ENCODE measurements around the gene HMGB2.

Gene HMGB2

GRCh38 chr4:173332963-173333657 is 1.0 kb downstream of the HMGB2 start:
- Mint-ChIP-seq H3K27ac (peak overlapping the region; percentile 91 to 98 (median 97)), H3K4me3 (peak overlapping the region; percentile 92 to 94 (median 92)), H3K27me3 (ENCODE audit: low read depth) (no peaks in the 10 kb centered on the region), H3K36me3 (ENCODE audit: low read depth) (peaks cover 31% of the 10 kb centered on the region), H3K4me1 (peaks cover 26% of the 10 kb centered on the region), H3K9me3 (no peaks in the 10 kb centered on the region)
- TF ChIP-seq, protein P1, sequence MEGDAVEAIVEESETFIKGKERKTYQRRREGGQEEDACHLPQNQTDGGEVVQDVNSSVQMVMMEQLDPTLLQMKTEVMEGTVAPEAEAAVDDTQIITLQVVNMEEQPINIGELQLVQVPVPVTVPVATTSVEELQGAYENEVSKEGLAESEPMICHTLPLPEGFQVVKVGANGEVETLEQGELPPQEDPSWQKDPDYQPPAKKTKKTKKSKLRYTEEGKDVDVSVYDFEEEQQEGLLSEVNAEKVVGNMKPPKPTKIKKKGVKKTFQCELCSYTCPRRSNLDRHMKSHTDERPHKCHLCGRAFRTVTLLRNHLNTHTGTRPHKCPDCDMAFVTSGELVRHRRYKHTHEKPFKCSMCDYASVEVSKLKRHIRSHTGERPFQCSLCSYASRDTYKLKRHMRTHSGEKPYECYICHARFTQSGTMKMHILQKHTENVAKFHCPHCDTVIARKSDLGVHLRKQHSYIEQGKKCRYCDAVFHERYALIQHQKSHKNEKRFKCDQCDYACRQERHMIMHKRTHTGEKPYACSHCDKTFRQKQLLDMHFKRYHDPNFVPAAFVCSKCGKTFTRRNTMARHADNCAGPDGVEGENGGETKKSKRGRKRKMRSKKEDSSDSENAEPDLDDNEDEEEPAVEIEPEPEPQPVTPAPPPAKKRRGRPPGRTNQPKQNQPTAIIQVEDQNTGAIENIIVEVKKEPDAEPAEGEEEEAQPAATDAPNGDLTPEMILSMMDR (IDR thresholded peaks at IDR 0.05; ENCODE audit: unreplicated experiment in 3 of 3): no peak

- no peaks in the 10 kb centered on the region for H3K9me3 Mint-ChIP-seq
- H3K4me1 Mint-ChIP-seq: peaks cover 26% of the 10 kb centered on the region
- peaks cover 38% of the 10 kb centered on the region for H3K36me3 Mint-ChIP-seq (ENCODE audit: low read depth)
- H3K27ac Mint-ChIP-seq: no peak overlapping the region
- TF ChIP-seq, protein P1 (IDR thresholded peaks at IDR 0.05; ENCODE audit: unreplicated experiment in 3 of 3): no peak
- H3K27me3 Mint-ChIP-seq (ENCODE audit: low read depth): no peaks in the 10 kb centered on the region
- peak overlapping the region; percentile 92 to 94 (median 92) for H3K4me3 Mint-ChIP-seq
Measured at GRCh38 chr4:173332021-173332487, 2.1 kb downstream of the HMGB2 start.

GRCh38 chr4:173330590-173330989 is 3.6 kb downstream of the HMGB2 start:
- Mint-ChIP-seq H3K9me3 (no peaks in the 10 kb centered on the region), H3K4me3 (no peak overlapping the region), H3K27me3 (ENCODE audit: low read depth) (no peaks in the 10 kb centered on the region), H3K27ac (no peak overlapping the region), H3K4me1 (peaks cover 20% of the 10 kb centered on the region), H3K36me3 (ENCODE audit: low read depth) (peaks cover 50% of the 10 kb centered on the region)
- TF ChIP-seq, protein P1 (IDR thresholded peaks at IDR 0.05; ENCODE audit: unreplicated experiment in 3 of 3): no peak

- Mint-ChIP-seq H3K9me3 (no peaks in the 10 kb centered on the region), H3K4me3 (no peak overlapping the region), H3K36me3 (ENCODE audit: low read depth) (peaks cover 49% of the 10 kb centered on the region), H3K27ac (no peak overlapping the region), H3K27me3 (ENCODE audit: low read depth) (no peaks in the 10 kb centered on the region), H3K4me1 (peaks cover 19% of the 10 kb centered on the region)
- TF ChIP-seq, protein P1 (IDR thresholded peaks at IDR 0.05; ENCODE audit: unreplicated experiment in 3 of 3): no peak
Measured at GRCh38 chr4:173328236-173328901, 5.8 kb downstream of the HMGB2 start.

- Mint-ChIP-seq H3K4me3 (no peak overlapping the region), H3K27ac (no peak overlapping the region), H3K27me3 (ENCODE audit: low read depth) (no peaks in the 10 kb centered on the region), H3K9me3 (no peaks in the 10 kb centered on the region), H3K36me3 (ENCODE audit: low read depth) (peaks cover 26% of the 10 kb centered on the region), H3K4me1 (no peaks in the 10 kb centered on the region)
- TF ChIP-seq, protein P1 (IDR thresholded peaks at IDR 0.05; ENCODE audit: unreplicated experiment in 3 of 3): no peak
Measured at GRCh38 chr4:173325007-173325736, 9.0 kb downstream of the HMGB2 start.

All from nephron (organoid).